Urinary bladder (tissue), 4 donors: ENCODE results near the gene RER1. TPM values are rescaled to one million over a fixed set of nuclear protein-coding genes. Genes with fewer than 3 reads are reported as not detected.

Experiments used
- DNase-seq: peaks from one replicate; pipeline ENCODE4 v3.0.0-alpha.2; 2015; ENCODE audit errors: extremely low spot score
- H3K27ac ChIP-seq: one replicate; pipeline ENCODE4 v1.5.1; 2013; ENCODE audit warnings: low read depth, mild to moderate bottlenecking, moderate library complexity
- H3K36me3 ChIP-seq: one replicate; pipeline ENCODE4 v1.6.1; 2013; ENCODE audit warnings: mild to moderate bottlenecking, moderate library complexity; ENCODE audit not compliant: insufficient read depth
- H3K4me1 ChIP-seq: one replicate; pipeline ENCODE4 v1.6.1; 2013; ENCODE audit warnings: mild to moderate bottlenecking, moderate library complexity; ENCODE audit not compliant: insufficient read depth
- H3K4me3 ChIP-seq: one replicate; pipeline ENCODE4 v1.5.1; 2013; ENCODE audit warnings: low read depth, low read length
- WGBS: extraction: QIAGEN DNeasy Blood & Tissue Kit; methylation state at CpG from one replicate; pipeline ENCODE4 v1.1.7; 2013; 5-methylcytosine and 5-hydroxymethylcytosine counted together
- polyA plus RNA-seq: library from polyadenylated mRNA; stranded (reverse); fragments of 200-250 nt; gene quantifications from one replicate; pipeline ENCODE4 v1.2.3, GENCODE V29; 2013
- total RNA-seq: library from RNA; depleted of rRNA; stranded (reverse); fragments of >200 nt; gene quantifications from one replicate; pipeline ENCODE4 v1.2.3, GENCODE V29; 2014
- donor health status: healthy with polysubstance abuse.
- donor health status: healthy.

The RER1 gene
- total RNA-seq = 48.1 TPM
- polyA plus RNA-seq = 79.0 TPM

DNA sequence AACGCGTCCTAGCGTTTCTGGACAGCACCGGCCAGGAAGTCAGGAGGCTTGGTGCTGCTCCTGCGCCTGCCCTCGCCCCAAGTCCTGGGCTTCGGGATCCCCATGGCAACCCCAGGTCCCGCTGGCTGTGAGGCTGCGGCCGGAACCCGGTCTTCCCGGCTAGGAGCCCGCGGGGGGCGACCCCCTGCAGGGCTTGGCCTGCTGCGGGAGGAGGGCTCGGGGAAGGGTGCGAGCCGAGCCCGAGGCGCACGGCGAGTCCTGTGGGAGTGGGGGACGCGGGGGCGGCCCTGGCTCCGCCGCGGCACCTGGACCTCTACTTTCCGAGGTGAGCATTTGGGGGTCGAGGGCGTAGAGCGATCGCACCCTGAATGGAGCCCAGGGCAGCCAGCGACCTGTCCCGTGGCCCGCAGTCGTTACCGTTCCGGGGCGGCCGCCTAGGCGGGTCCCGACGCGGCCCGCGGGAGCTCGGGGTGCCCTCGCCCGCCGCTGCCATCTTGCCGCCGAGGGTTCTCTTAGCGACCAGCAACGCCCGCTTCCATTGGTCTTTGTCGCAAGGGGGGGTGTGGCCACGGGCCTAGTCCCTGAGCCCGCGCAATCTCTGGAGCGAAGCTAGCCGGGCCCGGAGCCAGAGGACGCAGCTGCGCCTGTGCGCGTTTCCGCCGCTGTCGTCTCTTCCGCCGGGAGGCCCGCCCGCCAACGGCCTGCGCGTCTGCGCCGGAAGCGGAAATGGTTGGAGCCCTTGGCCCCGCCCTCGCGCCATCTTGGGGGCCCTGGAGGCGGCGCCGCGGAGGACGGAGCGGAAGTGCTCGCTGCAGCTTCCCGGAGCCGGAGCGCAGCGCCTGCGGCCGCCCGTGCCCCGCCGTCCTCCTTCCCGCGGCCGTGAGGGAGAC is at the start of gene RER1, which contains the start of gene MORN1:
RER1 (plus strand) TSS at position 801 of the 890 bp plus-strand sequence. CDS start 3,950 bp downstream, outside the sequence.
MORN1 (minus strand) TSS at position 514 of the 890 bp plus-strand sequence; CDS start at position 493, 21 bp downstream.
- Histone ChIP-seq H3K36me3 (no peaks in the 10 kb centered on the region), H3K4me1 (no peaks in the 10 kb centered on the region), H3K27ac (peak within 1 kb of the TSS; percentile 77), H3K4me3 (peak within 1 kb of the TSS; percentile 98)
- WGBS = under 1% methylated on average over 103 of the region's 103 CpGs
- peak; percentile 96 for DNase-seq

GRCh38 chr1:2342384-2343022 is 49.1 kb upstream of the RER1 start:
- no peak overlapping the region for H3K4me3 ChIP-seq
- no peaks in the 10 kb centered on the region for H3K36me3 ChIP-seq
- H3K4me1 ChIP-seq = no peaks in the 10 kb centered on the region
- no peak overlapping the region for H3K27ac ChIP-seq
- 81% methylated on average over 21 of the region's 21 CpGs for WGBS
- no peak for DNase-seq

GRCh38 chr1:2343023-2343935 is 48.4 kb upstream of the RER1 start:
- no peaks in the 10 kb centered on the region for H3K4me1 ChIP-seq
- no peak for DNase-seq
- WGBS = 89% methylated on average over 39 of the region's 39 CpGs
- no peak overlapping the region for H3K4me3 ChIP-seq
- no peak overlapping the region for H3K27ac ChIP-seq
- no peaks in the 10 kb centered on the region for H3K36me3 ChIP-seq

DNA sequence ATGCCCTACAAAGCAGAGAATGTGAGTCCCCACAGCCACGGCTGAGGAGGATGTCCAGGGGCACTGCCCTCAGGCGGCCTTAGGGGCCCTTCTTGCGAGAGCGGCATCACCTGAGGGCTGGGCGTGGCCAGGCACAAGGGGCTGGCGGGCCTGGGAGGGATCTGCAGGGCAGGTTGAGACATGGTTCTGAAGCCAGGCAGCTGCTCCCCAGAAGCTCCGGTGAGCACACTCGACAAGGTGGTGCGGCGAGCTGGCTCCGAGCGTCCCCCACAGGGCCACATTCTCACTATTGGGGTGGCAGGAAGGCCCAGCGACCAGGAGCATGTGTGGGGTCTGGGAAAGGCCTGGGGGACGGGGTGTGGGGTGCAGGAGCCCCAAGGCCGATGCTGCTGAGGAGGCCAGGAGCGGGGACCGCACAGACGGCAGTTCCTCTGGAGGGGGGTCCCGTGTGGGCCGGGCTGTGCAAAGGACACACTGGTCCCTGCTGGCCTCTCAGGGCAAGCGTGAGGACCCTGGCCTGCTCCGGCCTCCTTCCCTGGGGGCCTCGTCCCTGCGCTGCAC is 47.4 kb upstream of the RER1 start:
- WGBS = 88% methylated on average over 24 of the region's 24 CpGs

DNA sequence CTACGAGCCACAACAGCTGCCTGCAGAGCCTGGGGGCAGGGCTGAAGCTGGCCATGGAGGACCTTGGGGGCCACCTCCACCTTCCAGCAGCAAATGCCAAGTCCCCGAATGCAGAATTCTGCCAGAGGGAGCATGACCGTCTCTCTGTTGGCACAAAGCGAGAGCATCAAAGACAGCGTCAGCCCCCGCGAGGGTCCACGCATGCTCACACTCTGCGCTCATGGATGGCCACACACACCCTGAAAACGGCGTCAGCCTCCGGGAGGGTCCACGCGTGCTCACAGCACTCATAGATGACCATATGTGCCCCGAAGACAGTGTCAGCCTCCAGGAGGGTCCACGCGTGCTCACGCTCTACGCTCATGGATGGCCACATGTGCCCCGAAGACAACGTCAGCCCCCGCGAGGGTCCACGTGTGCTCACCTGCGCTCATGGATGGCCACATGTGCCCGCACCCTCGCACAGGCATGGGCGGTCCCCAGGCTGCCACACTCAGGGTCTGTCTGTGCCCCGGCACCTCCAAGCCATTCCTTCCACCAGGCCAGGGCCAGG is 46.8 kb upstream of the RER1 start:
- no peak for DNase-seq
- no peak overlapping the region for H3K27ac ChIP-seq
- no peaks in the 10 kb centered on the region for H3K4me1 ChIP-seq
- H3K36me3 ChIP-seq = no peaks in the 10 kb centered on the region
- 93% methylated on average over 29 of the region's 29 CpGs for WGBS
- no peak overlapping the region for H3K4me3 ChIP-seq

More for the DNA sequence above, 47.4 kb upstream of the RER1 start:
- H3K4me3 ChIP-seq = no peak overlapping the region
- no peak overlapping the region for H3K27ac ChIP-seq
- DNase-seq = peak; percentile 26
- H3K4me1 ChIP-seq = no peaks in the 10 kb centered on the region
- no peaks in the 10 kb centered on the region for H3K36me3 ChIP-seq

DNA sequence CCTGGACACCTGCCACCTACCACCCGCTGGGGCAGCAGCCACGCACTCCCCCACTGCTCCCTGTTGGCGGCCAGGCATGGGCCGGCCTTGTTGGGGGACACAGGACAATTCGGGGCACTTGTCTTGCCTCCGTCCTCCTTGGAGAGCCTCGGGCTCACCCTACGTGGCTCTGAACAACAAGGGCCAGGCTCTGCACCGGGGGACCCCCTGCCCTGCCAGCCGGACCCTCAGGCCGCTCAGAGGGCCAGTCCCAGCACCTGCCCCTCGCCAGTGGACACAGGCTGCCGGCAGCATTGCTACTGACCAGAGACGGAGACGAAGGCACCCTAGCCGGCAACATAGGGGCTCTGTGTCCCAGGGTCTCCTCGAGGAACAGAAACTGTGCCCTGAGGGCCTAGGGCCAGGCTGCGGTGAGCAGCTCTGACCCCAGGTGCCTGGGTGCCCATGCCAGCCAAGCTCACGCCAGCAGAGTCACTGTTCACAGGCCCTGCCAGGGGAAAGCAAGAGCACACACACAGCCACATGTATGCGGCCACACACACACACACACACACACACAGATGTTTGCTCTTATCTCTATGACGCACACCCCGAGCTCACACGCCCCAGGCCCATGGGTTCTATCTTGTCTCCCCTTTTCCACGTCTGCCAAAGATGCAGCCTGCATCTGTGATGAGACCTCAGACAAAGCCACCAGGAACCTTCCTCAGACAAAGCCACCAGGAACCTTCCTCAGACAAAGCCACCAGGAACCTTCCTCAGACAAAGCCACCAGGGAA is 46.2 kb upstream of the RER1 start:
- WGBS = 89% methylated on average over 24 of the region's 24 CpGs
- H3K4me1 ChIP-seq = no peaks in the 10 kb centered on the region
- no peak for DNase-seq
- H3K27ac ChIP-seq = no peak overlapping the region
- no peaks in the 10 kb centered on the region for H3K36me3 ChIP-seq
- H3K4me3 ChIP-seq = no peak overlapping the region

DNA sequence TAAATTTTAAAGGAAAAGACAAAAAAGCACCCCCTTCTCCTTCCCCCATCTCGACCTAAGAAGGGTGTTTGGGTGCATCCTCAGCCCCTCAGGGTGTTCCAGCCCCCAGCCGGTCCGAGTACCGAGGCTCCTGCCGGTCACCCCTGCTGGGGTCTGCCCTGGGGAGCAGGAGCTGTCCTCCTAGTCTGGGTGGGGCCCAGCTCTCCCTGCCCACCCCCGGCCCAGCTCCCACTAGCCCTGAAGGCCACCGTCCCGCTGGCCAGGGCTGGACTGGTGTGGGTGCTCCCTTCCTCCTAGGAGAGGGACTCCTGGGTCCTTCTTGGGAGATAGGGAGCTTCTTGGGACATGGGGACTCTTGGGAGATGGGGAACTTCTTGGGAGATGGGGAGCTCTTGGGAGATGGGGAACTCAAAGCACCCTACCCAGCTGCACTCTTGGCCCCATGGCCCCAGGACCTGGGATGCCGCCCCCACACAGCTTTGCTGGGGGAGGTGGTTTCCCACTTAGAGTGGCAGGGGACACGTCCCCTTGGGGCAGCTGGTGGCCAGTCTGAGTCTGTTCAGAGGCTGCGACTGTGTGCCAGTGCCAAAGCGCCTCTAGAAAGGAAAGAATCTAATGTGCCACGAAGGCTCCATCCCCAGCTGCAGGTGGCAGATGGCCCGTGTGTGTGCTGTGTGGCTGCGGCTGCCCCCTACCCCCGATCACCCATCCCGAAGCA is 44.8 kb upstream of the RER1 start:
- WGBS = 93% methylated on average over 17 of the region's 17 CpGs
- no peak overlapping the region for H3K27ac ChIP-seq
- no peak overlapping the region for H3K4me3 ChIP-seq
- no peaks in the 10 kb centered on the region for H3K36me3 ChIP-seq
- no peaks in the 10 kb centered on the region for H3K4me1 ChIP-seq
- no peak for DNase-seq

- no peak for DNase-seq
- 93% methylated on average over 13 of the region's 13 CpGs for WGBS
- Histone ChIP-seq H3K4me1 (no peaks in the 10 kb centered on the region), H3K36me3 (no peaks in the 10 kb centered on the region), H3K4me3 (no peak overlapping the region), H3K27ac (no peak overlapping the region)
Measured at GRCh38 chr1:2347409-2347785, 44.2 kb upstream of the RER1 start.

GRCh38 chr1:2347896-2348295 is 43.7 kb upstream of the RER1 start:
- Histone ChIP-seq H3K4me1 (no peaks in the 10 kb centered on the region), H3K27ac (no peak overlapping the region), H3K4me3 (no peak overlapping the region), H3K36me3 (no peaks in the 10 kb centered on the region)
- 89% methylated on average over 23 of the region's 23 CpGs for WGBS
- no peak for DNase-seq

DNA sequence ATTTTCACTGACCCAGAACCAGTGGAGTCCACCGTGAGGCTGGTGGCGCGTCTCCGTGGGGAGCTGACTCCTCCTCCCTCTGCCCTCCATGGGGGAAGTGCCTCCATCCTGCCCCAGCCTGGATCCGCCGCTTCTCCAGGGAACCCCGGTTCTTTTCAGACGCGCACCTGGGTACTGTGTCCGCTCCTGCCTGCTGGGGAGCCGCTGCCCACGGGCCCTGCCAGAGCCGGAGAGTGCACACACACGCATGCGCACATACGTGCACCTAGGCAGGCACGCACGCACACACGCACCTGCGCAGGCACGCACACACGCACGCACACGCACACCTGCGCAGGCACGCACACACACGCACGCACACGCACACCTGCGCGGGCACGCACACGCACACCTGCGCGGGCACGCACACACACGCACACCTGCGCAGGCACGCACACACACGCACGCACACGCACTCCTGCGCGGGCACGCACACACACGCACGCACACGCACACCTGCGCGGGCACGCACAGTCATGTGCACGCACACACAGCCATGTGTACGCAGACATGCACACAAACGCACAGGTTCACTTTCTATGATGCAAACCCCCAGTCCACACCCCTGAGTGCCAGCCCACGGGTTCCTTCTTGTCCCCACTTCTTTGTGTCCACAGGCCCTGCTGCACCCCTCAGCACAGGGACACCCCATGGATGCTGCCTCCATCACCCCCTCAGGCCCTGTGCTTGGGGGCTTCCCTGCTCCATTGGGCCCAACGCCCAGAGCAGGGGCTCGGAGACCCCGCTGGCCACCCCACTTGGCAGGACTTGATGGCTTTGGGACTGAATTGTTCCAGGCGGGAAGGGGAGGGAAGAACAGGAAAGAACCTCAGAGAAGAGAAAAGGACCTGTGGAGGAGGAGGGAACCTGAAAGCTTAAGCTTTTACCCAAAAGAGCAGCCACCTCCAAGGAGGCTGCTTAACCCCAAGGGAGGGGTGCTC is 43.0 kb upstream of the RER1 start:
- DNase-seq = no peak
- Histone ChIP-seq H3K36me3 (no peaks in the 10 kb centered on the region), H3K27ac (no peak overlapping the region), H3K4me3 (no peak overlapping the region), H3K4me1 (no peaks in the 10 kb centered on the region)
- WGBS = 91% methylated on average over 59 of the region's 59 CpGs

DNA sequence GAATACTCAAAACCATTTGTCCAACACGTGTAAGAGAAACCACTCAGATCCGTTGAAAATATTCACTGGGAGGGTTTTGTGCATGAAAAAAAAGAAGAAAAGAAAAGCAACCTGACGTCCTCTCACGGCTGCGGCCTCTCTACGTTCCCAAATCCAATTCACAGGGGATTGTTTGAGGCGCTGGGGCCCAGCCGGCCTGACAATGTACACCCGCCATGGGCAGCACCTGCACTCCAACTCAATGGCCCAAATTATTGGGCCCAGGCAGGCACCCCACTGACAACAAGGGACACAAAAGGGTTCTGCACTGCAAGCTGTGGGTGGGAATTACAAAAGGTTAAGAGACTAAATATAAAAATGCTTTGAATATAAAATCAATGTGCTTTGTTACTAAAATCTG is 41.8 kb upstream of the RER1 start:
- 85% methylated on average over 9 of the region's 9 CpGs for WGBS
- Histone ChIP-seq H3K4me3 (no peak overlapping the region), H3K36me3 (no peaks in the 10 kb centered on the region), H3K4me1 (no peaks in the 10 kb centered on the region), H3K27ac (no peak overlapping the region)
- DNase-seq = no peak
